ENCODE results near the gene FNDC11.
"Not testable (repeated sequence)": the region's sequence is repeated elsewhere in the genome, so short reads cannot be mapped to it uniquely, and the experiment has no call there.

FNDC11 gene

GRCh38 chr20:63552481-63553249, 1.3 kb upstream of the FNDC11 start:
- in situ Hi-C loops (cut with MboI; ENCODE audit: low sequenced_read_pairs), result no loop called here

DNA sequence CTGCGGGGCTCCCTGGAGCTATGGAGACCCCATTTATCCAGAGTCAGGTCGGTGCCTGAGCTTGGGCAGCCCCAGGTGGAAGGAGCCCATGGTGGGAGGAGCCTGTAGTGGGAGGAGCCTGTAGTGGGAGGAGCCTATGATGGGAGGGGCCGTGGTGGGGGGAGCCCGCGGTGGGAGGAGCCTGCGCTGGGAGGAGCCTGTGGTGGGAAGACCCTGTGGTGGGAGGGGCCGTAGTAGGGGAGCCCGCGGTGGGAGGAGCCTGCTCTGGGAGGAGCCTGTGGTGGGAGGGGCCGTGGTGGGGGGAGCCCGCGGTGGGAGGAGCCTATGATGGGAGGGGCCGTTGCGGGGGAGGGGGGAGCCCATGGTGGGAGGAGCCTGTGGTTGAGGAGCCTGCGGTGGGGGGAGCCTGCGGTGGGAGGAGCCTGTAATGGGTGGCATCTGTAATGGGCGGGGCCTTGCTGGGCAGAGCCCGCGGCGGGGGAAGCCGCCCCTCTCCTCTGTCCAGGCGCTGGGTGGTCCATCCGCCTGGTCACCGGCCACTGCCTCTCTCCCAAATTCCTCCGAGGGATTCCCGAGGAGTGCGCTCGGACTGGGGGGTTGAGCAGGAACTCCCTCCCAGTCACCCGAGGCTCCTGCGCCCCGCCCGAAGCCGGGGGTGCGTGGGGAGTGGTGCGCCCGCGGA, 567 bp upstream of the FNDC11 start:
- in situ Hi-C loops (cut with MboI; ENCODE audit: low sequenced_read_pairs), result no loop called here

GRCh38 chr20:63554361-63555278, 661 bp downstream of the FNDC11 start:
- in situ Hi-C loops (cut with MboI; ENCODE audit: low sequenced_read_pairs), result no loop called here

- in situ Hi-C loops (cut with MboI; ENCODE audit: low sequenced_read_pairs), result no loop called here
Observed at GRCh38 chr20:63555661-63556381, 1.9 kb downstream of the FNDC11 start.

DNA sequence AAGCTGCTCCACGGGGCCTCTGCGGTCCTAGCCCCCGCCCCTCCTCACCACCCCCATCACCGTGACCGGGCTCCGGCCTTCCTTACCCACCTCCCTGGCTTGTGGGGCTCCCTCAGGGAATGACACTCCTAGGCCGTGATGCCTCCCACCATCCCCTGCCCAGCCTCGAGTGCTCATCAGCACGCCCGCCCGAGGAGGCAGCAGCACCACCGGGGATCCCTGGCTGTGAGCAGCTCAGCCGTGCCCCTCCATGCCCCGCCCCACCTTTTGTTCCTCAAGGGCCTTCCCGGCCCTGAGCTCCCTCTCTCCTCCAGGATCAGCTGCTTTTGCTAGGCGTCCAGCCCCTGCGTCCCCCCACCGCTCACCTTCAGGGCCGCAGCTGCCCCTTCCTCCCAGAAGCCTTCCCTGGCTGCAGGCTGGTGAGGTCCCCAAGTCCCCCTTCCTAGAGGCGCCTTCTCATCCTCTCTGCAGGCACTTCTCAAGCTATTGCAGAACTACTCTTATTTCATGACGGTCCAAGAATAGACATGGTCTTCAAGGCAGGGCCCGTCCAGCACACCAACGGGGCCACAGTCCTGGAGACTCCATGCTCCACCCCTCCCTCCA, 3.0 kb downstream of the FNDC11 start:
- in situ Hi-C loops (cut with MboI; ENCODE audit: low sequenced_read_pairs), result no loop called here

DNA sequence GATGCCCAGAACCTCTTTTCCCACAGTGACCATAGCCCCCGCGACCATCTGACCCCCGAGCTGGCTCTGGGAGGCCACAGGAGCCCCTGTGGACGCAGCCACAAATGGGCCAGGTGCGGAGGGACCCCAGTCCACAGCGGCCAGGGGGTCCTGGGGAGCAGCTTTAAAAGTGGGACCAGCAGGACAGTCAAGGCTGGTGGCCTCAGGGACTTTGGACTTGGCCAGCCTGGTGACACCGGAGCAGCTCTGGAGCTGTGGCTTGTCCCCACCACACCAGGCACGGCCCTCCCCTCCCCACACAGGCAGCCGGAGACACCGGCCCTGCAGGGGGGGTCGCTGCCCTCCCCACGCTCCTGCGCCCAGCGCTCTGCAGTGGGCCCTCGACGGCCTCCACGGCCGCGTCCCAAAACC, 3.5 kb downstream of the FNDC11 start:
- in situ Hi-C loops (cut with MboI; ENCODE audit: low sequenced_read_pairs), result no loop called here

- in situ Hi-C loops (cut with MboI; ENCODE audit: low sequenced_read_pairs), result no loop called here
Observed at GRCh38 chr20:63558804-63559484, 5.0 kb downstream of the FNDC11 start.

DNA sequence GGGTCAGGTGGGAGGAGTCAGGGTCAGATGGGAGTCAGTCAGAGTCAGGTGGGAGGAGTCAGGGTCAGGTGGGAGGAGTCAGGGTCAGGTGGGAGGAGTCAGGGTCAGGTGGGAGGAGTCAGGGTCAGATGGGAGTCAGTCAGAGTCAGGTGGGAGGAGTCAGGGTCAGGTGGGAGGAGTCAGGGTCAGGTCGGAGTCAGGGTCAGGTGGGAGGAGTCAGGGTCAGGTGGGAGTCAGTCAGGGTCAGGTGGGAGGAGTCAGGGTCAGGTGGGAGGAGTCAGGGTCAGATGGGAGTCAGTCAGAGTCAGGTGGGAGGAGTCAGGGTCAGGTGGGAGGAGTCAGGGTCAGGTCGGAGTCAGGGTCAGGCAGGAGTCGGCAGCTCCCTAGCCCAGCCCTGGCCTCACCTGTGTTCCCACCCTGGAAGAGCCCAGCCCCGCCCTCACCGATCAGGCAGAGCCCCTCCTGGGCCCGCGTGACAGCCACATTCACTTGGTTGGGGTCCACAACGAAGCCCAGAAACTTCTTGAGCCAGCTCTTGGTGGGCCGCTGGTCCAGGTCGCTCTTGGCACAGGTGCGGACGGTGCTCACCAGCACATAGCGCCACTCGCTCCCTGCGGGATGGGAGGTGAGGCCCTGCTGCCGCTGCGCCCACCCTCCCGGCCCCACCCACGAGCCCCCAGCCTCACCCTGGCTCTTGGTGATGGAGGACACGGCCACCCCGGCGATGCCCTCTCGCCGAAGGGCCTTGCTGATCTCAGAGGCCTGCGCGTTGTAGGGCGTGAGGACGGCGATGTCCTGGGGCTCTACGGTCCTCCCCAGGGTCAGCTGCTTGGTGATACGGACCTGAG, 5.8 kb downstream of the FNDC11 start:
- in situ Hi-C loops (cut with MboI; ENCODE audit: low sequenced_read_pairs), result not testable (repeated sequence)

GRCh38 chr20:63560333-63560805, 6.4 kb downstream of the FNDC11 start:
- in situ Hi-C loops (cut with MboI; ENCODE audit: low sequenced_read_pairs), result no loop called here

DNA sequence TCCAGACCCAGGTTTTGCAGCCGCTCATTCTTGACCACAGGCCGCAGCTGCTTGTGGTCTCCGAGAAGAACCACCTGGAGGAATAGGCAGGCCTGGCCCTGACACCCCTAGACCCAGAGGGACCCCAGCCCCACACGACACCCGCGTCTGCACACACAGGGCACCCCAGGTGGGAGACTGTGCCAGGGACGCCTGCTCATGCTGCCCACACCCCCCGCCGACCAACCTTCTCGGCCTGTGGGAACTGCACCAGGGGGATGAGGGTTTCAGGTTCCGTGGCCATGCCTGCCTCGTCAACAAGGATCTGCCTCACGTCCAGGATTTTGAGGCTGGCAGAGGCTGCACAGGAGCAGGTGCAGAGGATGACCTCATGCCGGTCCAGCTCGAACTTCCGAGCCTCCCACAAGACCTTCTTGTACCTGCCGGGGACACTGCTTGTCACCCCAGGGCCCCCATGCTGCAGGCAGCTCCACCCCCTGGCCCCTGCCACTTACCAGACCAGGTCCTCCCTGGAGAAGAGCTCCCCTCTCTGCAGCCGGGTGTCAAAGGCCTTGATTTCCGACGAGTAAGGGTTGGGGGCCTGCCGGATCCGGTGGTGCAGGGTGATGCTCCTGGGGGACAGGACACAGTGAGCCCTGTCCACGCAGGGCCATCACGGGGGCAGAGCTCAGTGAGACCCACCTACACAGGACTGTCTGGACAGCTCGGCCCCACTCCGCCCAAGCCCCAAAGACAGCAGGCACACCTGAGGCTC, 7.1 kb downstream of the FNDC11 start:
- in situ Hi-C loops (cut with MboI; ENCODE audit: low sequenced_read_pairs), result no loop called here

GRCh38 chr20:63561624-63562396, 7.9 kb downstream of the FNDC11 start:
- in situ Hi-C loops (cut with MboI; ENCODE audit: low sequenced_read_pairs), result no loop called here

- in situ Hi-C loops (cut with MboI; ENCODE audit: low sequenced_read_pairs), result no loop called here
Observed at GRCh38 chr20:63562461-63563224, 8.7 kb downstream of the FNDC11 start.

- in situ Hi-C loops (cut with MboI; ENCODE audit: low sequenced_read_pairs), result no loop called here
Observed at GRCh38 chr20:63563225-63563935, 9.4 kb downstream of the FNDC11 start.

DNA sequence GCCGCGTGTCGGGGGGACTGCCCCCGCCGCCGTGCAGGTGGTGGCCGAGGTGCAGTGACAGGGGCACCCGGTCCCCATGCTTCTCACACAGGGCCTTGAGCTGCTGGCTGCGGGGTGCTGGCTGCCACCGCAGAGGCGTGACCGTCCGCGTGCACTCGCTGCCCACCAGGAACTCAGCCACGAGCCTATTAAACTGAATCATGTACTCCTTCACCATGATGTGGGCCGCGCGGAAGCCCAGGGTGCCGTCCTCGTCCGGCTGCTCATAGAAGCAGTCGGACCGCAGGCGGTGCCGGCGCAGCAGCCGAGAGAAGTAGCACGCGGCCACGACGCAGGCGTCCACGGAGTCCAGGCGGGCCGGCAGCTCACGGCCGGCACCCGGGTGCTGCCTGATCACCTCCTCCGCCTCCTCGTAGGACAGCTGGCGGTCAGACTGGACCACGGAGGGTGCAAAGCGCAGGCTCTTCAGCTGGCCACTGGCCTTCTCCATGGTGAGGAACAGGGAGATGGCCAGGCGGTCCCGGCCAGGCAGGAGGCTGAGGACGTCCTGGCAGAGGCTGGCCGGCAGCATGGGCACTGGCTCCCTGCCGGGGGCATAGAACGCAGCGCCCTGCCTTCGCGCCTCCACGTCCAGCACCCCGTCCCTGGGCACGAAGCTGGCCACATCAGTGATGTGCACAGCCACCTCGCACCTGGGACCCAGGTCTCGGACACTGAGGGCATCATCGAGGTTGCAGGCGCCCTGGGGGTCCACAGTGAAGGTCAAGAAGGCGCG, 10.3 kb downstream of the FNDC11 start:
- in situ Hi-C loops (cut with MboI; ENCODE audit: low sequenced_read_pairs), result no loop called here

GRCh38 chr20:63565021-63565698, 11.2 kb downstream of the FNDC11 start:
- in situ Hi-C loops (cut with MboI; ENCODE audit: low sequenced_read_pairs), result no loop called here

Data from HL-60/S4 (cell line).